OCI-LY7 (cell line): ENCODE data around the gene CTDSPL.

Source experiments
- EZH2phosphoT487 ChIP-seq: fragments of 200-600 bp; sonication (generic); IDR thresholded peaks from 2 replicates; pipeline ENCODE4 v1.6.1; 2018; ENCODE audit warnings: low read depth, borderline replicate concordance, mild to moderate bottlenecking, mixed run types, antibody characterized with exemption, low read length, moderate library complexity, mixed read lengths
- TF ChIP-seq, protein P1 (sequence below): fragments of 200-600 bp; sonication (generic); conservative IDR thresholded peaks from 2 replicates; pipeline ENCODE4 v1.5.1; 2014; ENCODE audit warnings: mild to moderate bottlenecking, antibody characterized with exemption, low read length, moderate library complexity, mixed read lengths

DNA sequence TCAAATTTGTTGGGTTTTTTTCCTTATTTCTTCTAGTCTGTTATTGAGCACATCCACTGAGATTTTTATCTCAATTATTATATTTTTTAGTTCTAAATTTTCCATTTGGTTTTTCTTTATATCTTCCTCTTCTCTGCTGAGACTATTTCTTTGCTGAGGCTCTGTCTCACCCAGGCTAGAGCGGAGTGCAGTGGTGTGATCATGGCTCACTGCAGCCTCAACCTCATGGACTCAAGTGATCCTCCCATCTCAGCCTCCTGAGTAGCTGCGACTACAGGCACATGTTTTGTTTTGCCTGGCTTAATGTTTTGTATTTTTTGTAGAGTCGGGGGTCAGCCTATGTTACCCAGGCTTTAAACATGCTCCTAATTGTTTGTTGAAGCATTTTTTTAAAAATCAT lies 10.2 kb downstream of the CTDSPL start:
- TF ChIP-seq, protein P1, sequence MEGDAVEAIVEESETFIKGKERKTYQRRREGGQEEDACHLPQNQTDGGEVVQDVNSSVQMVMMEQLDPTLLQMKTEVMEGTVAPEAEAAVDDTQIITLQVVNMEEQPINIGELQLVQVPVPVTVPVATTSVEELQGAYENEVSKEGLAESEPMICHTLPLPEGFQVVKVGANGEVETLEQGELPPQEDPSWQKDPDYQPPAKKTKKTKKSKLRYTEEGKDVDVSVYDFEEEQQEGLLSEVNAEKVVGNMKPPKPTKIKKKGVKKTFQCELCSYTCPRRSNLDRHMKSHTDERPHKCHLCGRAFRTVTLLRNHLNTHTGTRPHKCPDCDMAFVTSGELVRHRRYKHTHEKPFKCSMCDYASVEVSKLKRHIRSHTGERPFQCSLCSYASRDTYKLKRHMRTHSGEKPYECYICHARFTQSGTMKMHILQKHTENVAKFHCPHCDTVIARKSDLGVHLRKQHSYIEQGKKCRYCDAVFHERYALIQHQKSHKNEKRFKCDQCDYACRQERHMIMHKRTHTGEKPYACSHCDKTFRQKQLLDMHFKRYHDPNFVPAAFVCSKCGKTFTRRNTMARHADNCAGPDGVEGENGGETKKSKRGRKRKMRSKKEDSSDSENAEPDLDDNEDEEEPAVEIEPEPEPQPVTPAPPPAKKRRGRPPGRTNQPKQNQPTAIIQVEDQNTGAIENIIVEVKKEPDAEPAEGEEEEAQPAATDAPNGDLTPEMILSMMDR = no peak
- TF ChIP-seq EZH2phosphoT487 = no peak
